HG02852 (cell line): ENCODE results near the gene ENKUR.
"Not testable (repeated sequence)": the region's sequence is repeated elsewhere in the genome, so short reads cannot be mapped to it uniquely, and the experiment has no call there.

Experiments used
- ATAC-seq: cut with Tn5 transposase; IDR thresholded peaks from one replicate; pipeline ENCODE4 v1.9.1; 2021; ENCODE audit warnings: mild to moderate bottlenecking, moderate library complexity; ENCODE audit not compliant: unreplicated experiment

The ENKUR gene

GRCh38 chr10:24979685-24980084 is 36.3 kb downstream of the ENKUR start:
- no peak for ATAC-seq

DNA sequence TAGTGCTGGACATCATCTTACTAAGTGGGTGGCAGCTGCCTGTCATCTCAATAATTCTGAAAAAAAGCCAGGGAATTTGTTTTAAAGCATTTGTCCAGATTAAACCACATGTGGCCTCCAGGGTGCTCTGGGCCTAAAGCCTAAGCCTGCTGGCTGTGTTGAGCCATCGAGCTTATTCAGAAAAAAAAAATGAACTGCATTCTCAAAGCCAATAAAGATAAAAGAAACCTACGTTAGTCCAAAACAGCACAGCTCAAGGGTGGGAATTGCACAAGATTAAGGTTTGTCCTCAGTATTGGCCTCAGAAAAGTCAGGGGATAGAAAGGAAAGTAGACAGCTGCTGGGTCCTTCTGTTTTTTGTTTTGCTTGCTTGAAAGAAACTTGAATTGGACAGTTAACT is 41.0 kb downstream of the ENKUR start:
- no peak for ATAC-seq

DNA sequence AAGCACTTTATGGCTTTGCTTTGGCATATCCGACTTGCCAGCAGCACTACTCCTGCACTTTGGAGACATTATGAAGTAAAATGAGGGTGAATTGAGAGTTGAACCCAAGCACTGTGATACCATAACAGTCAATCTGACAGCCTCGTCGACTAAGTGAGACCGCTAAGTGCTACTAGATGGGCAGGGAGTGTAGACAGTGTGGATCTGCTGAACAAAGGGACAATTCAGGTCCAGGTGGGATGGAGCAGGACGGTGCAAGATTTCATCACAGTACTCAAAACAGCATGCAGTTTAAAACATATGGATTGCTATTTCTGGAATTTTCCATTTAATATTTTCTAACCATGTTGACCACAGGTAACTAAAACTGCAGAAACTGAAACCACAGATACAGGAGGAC is 42.8 kb downstream of the ENKUR start:
- no peak for ATAC-seq

DNA sequence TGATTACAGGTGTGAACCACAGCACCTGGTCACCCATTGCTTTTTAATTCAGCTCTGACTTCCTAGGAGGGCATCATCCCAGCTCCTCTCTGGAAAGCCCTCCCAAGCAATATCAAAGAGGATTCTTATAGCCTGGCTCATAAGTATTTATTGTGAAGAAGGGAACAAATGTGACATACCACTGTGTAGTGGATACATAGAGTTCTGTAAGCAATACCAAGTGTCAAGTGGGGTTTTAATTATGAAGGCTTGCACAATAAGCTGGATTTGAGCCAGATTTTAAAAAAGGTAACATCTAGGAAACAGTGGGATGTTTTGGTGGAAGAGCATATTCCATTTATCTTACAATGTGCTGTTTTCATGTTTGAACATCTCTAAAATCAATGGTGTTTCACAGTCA is 44.6 kb downstream of the ENKUR start:
- ATAC-seq, result no peak

DNA sequence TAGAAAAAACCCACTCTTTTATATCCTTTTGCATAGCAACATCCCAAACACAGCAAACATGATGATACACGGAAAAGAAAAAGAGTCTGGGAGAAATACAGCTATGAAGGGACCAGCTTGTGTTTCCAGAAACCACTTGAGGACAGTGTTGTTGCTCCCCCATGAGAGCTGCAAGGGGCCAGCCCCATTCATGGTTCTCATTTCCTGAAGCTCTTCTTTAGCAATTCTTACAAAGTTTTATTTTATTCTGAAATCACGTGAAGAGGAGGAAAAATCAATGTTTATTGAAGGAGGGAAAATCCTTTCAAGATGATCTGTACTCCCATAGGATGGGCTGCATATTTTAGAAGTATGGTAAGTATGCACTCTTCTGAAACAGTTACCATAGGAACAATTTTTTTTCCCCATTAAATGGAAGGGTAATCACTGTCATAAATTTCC is 46.1 kb downstream of the ENKUR start:
- ATAC-seq, result no peak

DNA sequence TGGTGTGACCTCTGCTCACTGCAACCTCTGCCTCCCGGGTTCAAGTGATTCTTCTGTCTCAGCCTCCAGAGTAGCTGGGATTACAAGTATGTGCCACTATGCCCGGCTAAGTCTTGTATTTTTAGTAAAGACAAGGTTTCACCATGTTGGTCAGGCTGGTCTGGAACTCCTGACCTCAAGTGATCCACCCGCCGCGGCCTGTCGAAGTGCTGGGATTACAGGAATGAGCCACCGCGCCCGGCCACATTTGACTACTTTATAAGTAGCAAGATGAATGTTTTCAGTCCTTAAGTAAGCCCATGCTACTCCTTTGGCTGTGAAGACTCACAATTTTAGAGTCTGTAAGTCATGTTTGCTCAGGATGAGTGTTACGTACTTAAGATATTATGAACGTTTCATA is 47.0 kb downstream of the ENKUR start:
- ATAC-seq, result not testable (repeated sequence)

DNA sequence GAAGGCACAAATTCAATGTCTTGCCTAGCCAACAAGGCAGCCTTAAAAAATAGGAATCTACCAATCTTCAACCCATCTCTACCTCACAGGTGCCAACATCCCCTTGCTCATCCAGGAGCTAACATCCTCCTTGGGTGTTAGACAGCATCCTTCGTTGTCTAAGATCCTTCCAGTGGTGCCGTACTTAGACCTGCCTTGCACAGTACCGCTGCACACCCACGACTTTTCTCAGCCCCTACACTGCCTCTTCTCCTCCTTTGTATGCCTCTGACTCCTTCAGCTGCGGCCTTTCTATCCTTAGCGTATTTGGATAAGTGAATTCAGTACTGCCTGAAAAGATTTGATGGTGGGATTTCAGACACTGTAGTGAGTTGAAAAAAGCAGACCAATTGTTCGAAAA is 47.6 kb downstream of the ENKUR start:
- no peak for ATAC-seq

GRCh38 chr10:24966962-24967481 is 48.9 kb downstream of the ENKUR start:
- ATAC-seq, result no peak

GRCh38 chr10:24965051-24965450 is 50.9 kb downstream of the ENKUR start:
- no peak for ATAC-seq

GRCh38 chr10:24963521-24964041 is 52.4 kb downstream of the ENKUR start:
- ATAC-seq, result no peak

GRCh38 chr10:24962995-24963394 is 53.0 kb downstream of the ENKUR start:
- ATAC-seq, result no peak

DNA sequence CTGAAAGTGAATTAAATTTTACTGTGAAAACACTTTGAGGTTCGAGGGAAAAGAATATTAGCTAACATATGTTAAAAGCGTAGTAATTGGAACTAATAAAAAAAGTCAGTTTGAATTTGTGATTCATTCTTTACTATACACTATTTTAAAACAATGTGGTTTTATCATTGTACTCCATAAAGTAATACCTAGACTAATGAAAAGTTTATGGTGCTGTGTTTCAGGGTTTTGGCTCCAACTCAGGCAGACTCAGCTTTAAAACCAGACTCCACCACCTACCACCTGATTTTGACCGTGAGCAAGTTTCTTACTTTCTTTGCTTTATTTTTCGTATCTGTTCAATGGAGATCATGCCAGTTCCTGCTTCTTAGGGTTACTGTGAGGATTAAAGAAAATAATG is 54.4 kb downstream of the ENKUR start:
- ATAC-seq, result no peak

DNA sequence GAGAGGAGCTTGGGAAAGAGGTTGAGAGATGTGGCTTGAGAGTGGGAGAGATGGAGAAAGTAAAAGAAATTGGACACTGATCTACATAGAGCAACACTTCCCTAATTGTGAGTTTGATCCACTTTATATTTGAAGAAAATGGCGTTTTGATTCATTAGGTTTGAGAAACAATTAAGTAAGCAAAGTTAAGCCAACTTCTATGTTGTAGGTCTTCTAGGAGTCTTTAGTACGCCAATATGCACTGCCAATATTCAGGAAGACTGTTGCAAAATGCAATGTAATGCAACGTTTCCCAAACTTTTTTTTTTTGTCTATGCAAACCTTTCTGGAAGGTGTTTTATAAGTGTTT is 56.6 kb downstream of the ENKUR start:
- ATAC-seq, result no peak

GRCh38 chr10:24958721-24959381 is 57.1 kb downstream of the ENKUR start:
- ATAC-seq, result no peak

DNA sequence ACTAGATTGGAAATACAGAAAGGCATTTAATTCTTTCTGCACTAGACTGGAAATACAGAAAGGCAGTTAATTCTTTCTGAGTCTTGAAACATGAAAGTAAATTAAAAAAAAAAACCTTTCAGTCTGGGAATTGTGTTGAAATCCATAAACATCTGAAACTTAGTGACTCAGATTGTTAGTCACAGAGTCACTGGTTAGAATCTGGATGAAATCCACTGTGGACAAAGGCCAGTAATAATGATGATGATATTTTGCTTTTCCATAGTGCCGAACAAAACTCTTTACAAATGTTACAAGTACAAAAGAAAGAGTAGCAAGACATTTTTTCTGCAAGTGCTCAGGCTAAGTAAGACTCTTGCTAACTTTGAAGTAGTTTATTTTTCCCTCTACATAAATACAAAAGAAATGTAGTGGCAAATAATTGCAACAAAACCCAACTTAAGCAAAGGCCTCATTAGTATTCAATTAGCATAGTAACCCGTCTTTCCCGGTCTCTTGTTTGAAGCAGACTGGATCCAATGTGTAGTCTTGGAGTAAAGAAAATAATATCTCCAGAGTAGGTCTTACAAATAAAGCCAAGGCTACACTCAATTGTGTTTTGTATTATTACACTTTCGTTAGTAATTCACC is 57.8 kb downstream of the ENKUR start:
- ATAC-seq, result no peak

DNA sequence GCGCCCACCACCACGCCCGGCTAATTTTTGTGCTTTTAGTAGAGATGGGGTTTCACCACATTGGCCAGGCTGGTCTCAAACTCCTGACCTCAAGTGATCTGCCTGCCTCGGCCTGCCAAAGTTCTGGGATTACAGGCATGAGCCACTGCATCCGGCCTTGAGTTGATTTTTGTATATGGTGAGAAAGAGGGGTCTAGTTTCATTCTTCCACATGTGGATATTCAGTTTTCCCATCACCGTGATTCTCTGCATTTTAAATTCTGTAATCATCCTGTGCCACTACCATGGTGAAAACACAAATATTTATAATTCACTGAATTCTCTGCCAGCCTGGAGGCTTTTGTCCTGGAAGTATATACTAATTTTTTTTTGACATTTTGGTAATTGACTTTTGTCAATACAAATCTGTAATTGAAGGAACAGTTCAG is 58.3 kb downstream of the ENKUR start:
- not testable (repeated sequence) for ATAC-seq

GRCh38 chr10:24953675-24954074 is 62.3 kb downstream of the ENKUR start:
- no peak for ATAC-seq

- peak; percentile 53 for ATAC-seq
Observed at GRCh38 chr10:24952707-24953645, 63.0 kb downstream of the ENKUR start.

DNA sequence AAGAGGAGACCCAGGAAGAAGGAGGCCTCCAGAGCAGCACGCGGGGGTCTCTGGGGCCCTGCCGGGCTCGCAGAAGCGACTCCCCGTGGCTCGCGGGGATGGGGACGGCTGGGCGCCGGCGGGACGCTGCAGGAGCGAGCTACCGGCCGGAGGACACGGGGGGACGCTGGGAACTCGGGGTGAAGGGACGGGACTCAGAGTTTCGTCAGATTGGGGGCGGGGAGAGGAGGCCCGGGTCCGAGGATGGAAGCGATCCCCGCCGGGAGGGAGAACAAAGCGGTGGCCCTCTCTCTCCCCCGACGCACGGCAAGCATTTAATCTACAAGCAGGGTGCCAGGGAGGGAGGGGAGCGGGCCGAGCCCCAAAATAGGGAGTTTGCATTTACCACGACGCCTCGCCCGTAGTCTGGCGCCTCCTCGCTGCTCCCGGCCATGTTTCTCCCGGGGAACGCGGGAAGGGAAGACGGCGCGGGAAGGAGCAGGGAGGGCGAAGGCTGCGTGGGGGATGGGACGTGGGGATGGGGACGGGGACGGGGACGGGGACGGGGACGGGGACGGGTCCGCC is 63.7 kb downstream of the ENKUR start, which contains the start of gene PRTFDC1:
PRTFDC1 (minus strand) TSS at position 464 of the 564 bp plus-strand sequence; CDS start at position 433, 31 bp downstream.
- ATAC-seq, result peak; percentile 27

- no peak for ATAC-seq
Observed at GRCh38 chr10:24951201-24952142, 64.5 kb downstream of the ENKUR start.
